ENCODE data around the gene TUBA4A.
"Not testable (repeated sequence)": the region's sequence is repeated elsewhere in the genome, so short reads cannot be mapped to it uniquely, and the experiment has no call there.

TUBA4A gene

GRCh38 chr2:219291394-219291793 lies 37.7 kb upstream of the TUBA4A start:
- H3K4me3 ChIP-seq (ENCODE audit: low read depth, low read length) = no peak overlapping the region
- TF ChIP-seq, protein P1, sequence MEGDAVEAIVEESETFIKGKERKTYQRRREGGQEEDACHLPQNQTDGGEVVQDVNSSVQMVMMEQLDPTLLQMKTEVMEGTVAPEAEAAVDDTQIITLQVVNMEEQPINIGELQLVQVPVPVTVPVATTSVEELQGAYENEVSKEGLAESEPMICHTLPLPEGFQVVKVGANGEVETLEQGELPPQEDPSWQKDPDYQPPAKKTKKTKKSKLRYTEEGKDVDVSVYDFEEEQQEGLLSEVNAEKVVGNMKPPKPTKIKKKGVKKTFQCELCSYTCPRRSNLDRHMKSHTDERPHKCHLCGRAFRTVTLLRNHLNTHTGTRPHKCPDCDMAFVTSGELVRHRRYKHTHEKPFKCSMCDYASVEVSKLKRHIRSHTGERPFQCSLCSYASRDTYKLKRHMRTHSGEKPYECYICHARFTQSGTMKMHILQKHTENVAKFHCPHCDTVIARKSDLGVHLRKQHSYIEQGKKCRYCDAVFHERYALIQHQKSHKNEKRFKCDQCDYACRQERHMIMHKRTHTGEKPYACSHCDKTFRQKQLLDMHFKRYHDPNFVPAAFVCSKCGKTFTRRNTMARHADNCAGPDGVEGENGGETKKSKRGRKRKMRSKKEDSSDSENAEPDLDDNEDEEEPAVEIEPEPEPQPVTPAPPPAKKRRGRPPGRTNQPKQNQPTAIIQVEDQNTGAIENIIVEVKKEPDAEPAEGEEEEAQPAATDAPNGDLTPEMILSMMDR (IDR thresholded peaks at IDR 0.05; ENCODE audit: borderline replicate concordance, insufficient read depth, low read depth, low read length) = no peak

DNA sequence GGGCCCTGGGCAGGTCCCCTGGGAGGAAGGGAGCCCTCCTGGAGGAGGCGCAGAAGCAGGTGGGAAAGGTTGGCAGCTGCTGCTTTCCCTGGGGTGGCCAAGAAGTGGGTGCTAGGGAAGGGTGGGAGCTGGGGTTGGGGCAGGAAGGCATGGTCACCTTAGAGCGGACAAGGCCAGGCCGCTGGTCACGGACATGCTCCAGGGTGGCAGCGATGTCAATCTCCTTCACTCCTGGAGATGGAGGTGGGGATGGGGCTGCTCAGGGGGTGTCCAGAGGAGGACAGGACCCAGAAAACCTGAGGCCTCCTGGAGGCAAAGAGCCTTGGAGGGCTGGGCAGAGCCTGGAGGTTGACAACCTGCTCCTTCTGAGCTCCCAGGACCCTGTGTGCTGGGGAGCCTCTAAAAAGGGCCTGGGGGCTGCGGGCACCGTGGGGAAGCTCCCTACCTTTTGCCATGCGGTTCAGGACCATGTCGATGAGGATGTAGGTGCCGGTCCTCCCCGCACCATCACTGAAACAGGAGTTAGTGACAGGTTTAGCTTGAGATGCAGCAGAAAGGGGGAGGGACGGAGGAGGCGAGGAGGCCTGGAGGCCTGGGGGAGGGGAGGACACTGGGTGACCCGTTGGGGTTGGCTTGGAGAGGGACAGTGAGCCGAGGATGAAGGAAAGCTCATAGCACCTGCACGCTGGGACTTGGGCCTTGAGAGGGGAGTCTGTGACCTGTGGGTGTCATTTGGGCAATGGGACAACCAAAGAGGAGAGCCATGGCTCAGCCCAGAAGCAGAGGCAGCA lies 36.9 kb upstream of the TUBA4A start:
- no peak overlapping the region for H3K4me3 ChIP-seq (ENCODE audit: low read depth, low read length)
- TF ChIP-seq, protein P1 (IDR thresholded peaks at IDR 0.05; ENCODE audit: borderline replicate concordance, insufficient read depth, low read depth, low read length) = no peak

GRCh38 chr2:219289537-219290361 lies 36.0 kb upstream of the TUBA4A start:
- no peak overlapping the region for H3K4me3 ChIP-seq (ENCODE audit: low read depth, low read length)
- TF ChIP-seq, protein P1 (IDR thresholded peaks at IDR 0.05; ENCODE audit: borderline replicate concordance, insufficient read depth, low read depth, low read length) = no peak

DNA sequence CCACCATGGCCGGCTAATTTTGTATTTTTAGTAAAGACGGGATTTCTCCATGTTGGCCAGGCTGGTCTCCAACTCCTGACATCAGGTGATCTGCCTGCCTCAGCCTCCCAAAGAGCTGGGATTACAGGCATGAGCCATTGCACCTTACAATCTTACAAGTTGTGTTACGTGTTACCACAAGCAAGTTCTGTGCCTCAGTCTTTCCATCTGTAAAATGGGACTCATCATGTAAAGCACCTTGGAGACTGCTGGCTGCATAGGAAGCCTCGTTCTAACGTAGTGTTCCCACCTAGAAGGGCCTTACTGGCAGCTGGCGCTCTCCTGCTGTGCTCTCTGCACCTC lies 35.4 kb upstream of the TUBA4A start:
- TF ChIP-seq, protein P1 (IDR thresholded peaks at IDR 0.05; ENCODE audit: borderline replicate concordance, insufficient read depth, low read depth, low read length) = no peak
- no peak overlapping the region for H3K4me3 ChIP-seq (ENCODE audit: low read depth, low read length)

DNA sequence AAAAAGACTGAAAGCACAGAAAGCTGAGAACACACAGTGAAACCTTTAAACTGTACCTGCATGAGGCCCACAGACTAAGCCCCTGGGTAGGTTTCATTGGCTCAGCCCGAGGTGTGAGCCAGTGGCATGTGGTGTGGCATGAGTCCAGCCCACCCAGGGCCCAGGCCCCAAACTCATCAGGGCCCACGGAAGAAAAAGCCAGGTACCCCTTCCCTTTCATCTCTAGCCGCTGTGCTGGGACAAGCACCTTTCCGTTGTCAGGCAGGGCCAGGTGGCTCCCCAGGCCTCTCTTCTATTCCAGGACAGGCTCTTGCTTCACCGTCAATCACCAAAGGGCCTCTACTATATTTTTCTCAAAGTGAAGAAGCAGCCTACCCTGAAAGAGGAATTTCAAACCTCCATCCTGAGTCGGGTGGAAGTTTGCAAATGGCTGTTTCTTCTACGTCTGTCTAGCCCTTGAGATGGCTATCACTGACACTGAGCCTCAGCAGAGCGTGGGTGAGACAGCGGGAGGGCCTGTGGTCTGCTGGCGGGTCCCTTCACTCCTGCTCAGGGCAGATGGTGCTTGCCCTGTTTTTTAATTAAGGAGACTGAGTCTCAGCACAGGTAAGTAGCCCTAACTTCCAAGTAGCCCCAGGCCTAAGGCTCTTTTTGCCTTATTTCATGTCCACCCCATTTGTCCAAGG lies 34.0 kb upstream of the TUBA4A start:
- TF ChIP-seq, protein P1 (IDR thresholded peaks at IDR 0.05; ENCODE audit: borderline replicate concordance, insufficient read depth, low read depth, low read length) = no peak
- no peak overlapping the region for H3K4me3 ChIP-seq (ENCODE audit: low read depth, low read length)

- not testable (repeated sequence) for H3K4me3 ChIP-seq (ENCODE audit: low read depth, low read length)
These were observed 33.4 kb upstream of the TUBA4A start for GRCh38 chr2:219287116-219287440.

DNA sequence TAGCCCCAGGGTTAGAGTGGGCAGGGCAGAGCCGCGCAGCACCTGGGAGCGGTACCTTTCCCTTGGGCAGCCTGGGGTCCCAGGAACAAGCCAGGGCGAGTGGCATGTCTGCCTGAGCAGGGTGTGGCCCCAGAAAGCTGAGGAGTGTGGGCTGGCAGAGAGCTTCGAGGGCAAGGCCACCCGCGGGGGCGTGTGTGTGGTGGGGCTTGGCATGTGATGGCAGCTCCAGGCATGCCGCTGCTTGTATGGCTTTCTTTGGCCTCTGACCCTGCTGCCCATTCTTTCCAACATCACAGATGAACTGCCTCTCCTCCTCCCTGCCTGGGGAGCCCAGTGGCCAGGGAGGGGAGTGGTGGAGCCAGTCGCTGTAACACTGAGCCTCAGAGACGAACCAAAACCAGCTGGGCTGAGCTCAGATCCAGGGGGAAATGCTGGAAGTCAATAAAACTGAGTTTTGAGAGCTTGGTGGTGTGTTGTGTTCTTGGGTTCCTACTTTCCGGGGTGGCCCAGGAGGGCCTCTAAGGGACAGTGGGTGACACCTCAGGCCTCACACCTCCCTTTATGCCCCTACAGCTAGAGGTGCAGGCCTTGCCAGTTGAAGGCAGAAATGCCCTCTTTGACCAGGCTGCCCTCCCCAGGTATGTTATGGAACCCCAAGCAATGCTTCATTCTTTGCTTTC lies 32.9 kb upstream of the TUBA4A start:
- TF ChIP-seq, protein P1 (IDR thresholded peaks at IDR 0.05; ENCODE audit: borderline replicate concordance, insufficient read depth, low read depth, low read length) = no peak
- no peak overlapping the region for H3K4me3 ChIP-seq (ENCODE audit: low read depth, low read length)
